ENCODE measurements around the gene SRC.

DNA sequence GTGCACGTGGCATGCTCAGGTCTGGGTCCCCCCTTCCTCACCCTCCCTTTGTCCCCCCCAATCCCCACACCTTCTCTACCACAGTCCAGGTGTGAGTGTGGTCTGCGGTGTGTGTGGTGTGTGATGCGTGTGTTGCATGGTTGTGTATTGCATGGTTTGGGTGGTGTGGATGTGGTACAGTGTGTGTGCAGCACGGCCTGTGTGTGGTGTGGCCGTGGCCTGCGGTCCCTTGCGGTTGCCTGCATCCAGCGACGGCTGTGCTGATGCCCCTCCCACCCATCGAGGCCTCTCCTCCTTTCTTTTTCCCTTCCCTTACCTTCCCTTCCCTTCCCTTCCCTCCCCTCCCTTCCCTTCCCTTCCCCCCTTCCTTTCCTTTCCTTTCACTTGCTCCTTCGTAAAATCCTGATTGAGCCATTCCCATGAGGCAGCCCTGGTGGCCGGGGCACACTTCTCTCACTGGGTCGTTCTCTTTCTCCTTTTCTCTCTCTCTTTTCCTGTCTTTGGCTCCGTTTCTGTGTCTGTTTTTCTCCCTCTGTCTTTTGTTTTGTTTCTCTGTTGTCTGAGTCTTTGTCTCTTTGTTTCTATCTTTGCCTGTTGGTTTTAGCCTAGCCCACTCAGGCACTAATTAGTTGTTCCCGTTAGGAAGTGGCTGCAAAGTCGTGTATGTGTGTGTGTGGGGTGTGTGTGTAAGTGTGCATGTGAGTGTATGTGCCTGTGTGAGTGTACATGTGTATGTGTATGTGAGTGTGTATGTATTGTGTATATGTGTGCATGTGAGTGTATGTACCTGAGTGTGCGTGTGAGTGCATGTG lies 65.7 kb downstream of the SRC start:
- TF ChIP-seq, protein P1, sequence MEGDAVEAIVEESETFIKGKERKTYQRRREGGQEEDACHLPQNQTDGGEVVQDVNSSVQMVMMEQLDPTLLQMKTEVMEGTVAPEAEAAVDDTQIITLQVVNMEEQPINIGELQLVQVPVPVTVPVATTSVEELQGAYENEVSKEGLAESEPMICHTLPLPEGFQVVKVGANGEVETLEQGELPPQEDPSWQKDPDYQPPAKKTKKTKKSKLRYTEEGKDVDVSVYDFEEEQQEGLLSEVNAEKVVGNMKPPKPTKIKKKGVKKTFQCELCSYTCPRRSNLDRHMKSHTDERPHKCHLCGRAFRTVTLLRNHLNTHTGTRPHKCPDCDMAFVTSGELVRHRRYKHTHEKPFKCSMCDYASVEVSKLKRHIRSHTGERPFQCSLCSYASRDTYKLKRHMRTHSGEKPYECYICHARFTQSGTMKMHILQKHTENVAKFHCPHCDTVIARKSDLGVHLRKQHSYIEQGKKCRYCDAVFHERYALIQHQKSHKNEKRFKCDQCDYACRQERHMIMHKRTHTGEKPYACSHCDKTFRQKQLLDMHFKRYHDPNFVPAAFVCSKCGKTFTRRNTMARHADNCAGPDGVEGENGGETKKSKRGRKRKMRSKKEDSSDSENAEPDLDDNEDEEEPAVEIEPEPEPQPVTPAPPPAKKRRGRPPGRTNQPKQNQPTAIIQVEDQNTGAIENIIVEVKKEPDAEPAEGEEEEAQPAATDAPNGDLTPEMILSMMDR (IDR thresholded peaks at IDR 0.05; ENCODE audit: insufficient read depth, low read length): no peak
- no peak for TF ChIP-seq POLR2AphosphoS5 (IDR thresholded peaks at IDR 0.05; ENCODE audit: low read depth)
- TF ChIP-seq GABPA (IDR thresholded peaks at IDR 0.05; ENCODE audit: low read depth): no peak

Measured in HL-60 (cell line).